Glutamatergic neuron (in vitro differentiated cells): ENCODE data around the gene C10orf143. TPM values are rescaled to one million over a fixed set of nuclear protein-coding genes. Genes with fewer than 3 reads are reported as not detected.

Source experiments
- DNase-seq: peaks from one replicate; pipeline ENCODE4 v3.0.0; 2022
- H3K27ac Mint-ChIP-seq: one replicate; pipeline ENCODE4 v1.8.0; 2020; ENCODE audit warnings: mild to moderate bottlenecking, mixed read lengths, inconsistent platforms; ENCODE audit not compliant: unreplicated experiment
- H3K27me3 Mint-ChIP-seq: one replicate; pipeline ENCODE4 v1.8.0; 2020; ENCODE audit warnings: mild to moderate bottlenecking, moderate library complexity, mixed read lengths, inconsistent platforms; ENCODE audit not compliant: unreplicated experiment
- H3K36me3 Mint-ChIP-seq: one replicate; pipeline ENCODE4 v1.8.0; 2020; ENCODE audit warnings: mild to moderate bottlenecking, mixed read lengths, inconsistent platforms; ENCODE audit not compliant: unreplicated experiment
- H3K4me1 Mint-ChIP-seq: one replicate; pipeline ENCODE4 v1.8.0; 2020; ENCODE audit warnings: mild to moderate bottlenecking, low read depth, mixed read lengths, inconsistent platforms; ENCODE audit not compliant: unreplicated experiment
- H3K4me3 Mint-ChIP-seq: one replicate; pipeline ENCODE4 v1.8.0; 2020; ENCODE audit warnings: mild to moderate bottlenecking, mixed read lengths, inconsistent platforms; ENCODE audit not compliant: unreplicated experiment
- H3K9me3 Mint-ChIP-seq: one replicate; pipeline ENCODE4 v1.8.0; 2020; ENCODE audit warnings: mild to moderate bottlenecking, moderate library complexity, mixed read lengths, inconsistent platforms; ENCODE audit not compliant: unreplicated experiment
- total RNA-seq: library from RNA; stranded (reverse); fragmentation: NEBNext Ultra II Directional; extraction: Animal tissue kit (Norgen Biotek cat#: 25700); gene quantifications from one replicate; pipeline ENCODE4 v1.2.1, GENCODE V29; 2021; ENCODE audit not compliant: unreplicated experiment
- TF ChIP-seq, protein P1 (sequence below): fragments of 200-600 bp; sonication (generic); IDR thresholded peaks from one replicate; pipeline ENCODE4 v1.5.0; 2021; ENCODE audit not compliant: partially characterized antibody, unreplicated experiment

The C10orf143 gene
- total RNA-seq, 1 donor from 2014 or later = 0.96 TPM

DNA sequence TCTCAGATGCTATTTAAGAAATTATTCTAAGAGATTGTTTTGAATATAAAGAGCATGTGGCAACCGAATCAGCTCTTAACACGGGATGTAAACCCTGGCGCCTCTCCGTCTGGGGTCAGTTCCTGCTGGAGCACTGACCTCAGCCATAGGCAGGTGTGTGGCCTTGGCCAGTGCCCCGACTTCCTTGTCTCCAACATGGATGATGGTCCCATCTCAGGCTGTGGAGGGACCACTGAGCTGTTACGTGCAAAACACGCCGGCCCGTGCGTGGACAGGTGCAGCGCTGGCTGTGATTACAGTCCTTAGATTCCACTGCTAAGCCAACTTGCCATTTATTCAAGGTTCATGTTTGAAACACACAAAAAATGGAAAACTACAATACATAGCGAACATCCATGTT is 59.9 kb downstream of the C10orf143 start:
- TF ChIP-seq, protein P1, sequence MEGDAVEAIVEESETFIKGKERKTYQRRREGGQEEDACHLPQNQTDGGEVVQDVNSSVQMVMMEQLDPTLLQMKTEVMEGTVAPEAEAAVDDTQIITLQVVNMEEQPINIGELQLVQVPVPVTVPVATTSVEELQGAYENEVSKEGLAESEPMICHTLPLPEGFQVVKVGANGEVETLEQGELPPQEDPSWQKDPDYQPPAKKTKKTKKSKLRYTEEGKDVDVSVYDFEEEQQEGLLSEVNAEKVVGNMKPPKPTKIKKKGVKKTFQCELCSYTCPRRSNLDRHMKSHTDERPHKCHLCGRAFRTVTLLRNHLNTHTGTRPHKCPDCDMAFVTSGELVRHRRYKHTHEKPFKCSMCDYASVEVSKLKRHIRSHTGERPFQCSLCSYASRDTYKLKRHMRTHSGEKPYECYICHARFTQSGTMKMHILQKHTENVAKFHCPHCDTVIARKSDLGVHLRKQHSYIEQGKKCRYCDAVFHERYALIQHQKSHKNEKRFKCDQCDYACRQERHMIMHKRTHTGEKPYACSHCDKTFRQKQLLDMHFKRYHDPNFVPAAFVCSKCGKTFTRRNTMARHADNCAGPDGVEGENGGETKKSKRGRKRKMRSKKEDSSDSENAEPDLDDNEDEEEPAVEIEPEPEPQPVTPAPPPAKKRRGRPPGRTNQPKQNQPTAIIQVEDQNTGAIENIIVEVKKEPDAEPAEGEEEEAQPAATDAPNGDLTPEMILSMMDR = no peak
- H3K4me1 Mint-ChIP-seq = peaks cover 2% of the 10 kb centered on the region
- H3K9me3 Mint-ChIP-seq = no peaks in the 10 kb centered on the region
- DNase-seq = no peak
- no peak overlapping the region for H3K27ac Mint-ChIP-seq
- peaks cover 2% of the 10 kb centered on the region for H3K27me3 Mint-ChIP-seq
- no peak overlapping the region for H3K4me3 Mint-ChIP-seq
- peaks cover 12% of the 10 kb centered on the region for H3K36me3 Mint-ChIP-seq

DNA sequence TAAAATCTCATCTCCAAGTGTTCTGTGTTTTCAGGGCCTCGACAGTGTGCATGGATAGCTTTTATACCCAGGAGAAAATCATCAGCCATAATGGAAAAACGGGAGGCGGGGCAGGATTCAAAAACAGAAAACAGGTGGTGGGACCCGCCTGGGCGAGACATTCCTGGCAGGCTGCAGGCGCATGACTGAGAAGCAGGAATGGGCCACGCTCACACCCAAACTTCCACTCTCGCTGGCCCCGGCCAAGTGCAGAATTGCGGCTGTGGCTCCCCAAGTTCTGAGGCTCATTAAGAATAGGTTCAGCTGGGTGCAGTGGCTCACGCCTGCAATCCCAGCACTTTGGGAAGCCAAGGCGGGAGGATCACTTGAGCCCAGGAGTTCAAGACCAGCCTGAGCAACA is 60.6 kb downstream of the C10orf143 start:
- peaks cover 2% of the 10 kb centered on the region for H3K4me1 Mint-ChIP-seq
- peaks cover 2% of the 10 kb centered on the region for H3K27me3 Mint-ChIP-seq
- H3K9me3 Mint-ChIP-seq = no peaks in the 10 kb centered on the region
- TF ChIP-seq, protein P1 = no peak
- peaks cover 11% of the 10 kb centered on the region for H3K36me3 Mint-ChIP-seq
- DNase-seq = no peak
- no peak overlapping the region for H3K4me3 Mint-ChIP-seq
- no peak overlapping the region for H3K27ac Mint-ChIP-seq

DNA sequence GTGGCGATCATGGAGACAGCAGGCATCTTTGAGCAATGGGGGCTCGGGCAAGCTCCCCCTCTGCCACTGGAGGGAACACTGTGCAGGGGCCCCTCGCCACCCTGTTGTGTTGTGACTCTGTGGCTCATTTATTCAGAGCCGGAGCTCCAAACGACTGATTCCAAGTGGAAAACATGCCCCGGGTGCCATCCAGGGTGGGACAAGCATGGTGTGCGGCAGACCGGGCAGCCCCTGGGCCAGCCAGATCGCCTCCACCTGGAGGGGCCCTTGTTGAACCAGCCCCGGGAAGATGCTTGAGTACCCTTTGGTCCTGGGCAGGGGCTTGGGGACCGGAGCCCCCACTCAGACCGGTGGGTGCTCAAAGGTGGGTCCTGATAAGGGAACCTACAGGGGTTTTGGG is 61.4 kb downstream of the C10orf143 start:
- peaks cover 2% of the 10 kb centered on the region for H3K4me1 Mint-ChIP-seq
- DNase-seq = no peak
- H3K9me3 Mint-ChIP-seq = no peaks in the 10 kb centered on the region
- H3K4me3 Mint-ChIP-seq = no peak overlapping the region
- H3K36me3 Mint-ChIP-seq = peaks cover 4% of the 10 kb centered on the region
- TF ChIP-seq, protein P1 = no peak
- peaks cover 2% of the 10 kb centered on the region for H3K27me3 Mint-ChIP-seq
- H3K27ac Mint-ChIP-seq = no peak overlapping the region

DNA sequence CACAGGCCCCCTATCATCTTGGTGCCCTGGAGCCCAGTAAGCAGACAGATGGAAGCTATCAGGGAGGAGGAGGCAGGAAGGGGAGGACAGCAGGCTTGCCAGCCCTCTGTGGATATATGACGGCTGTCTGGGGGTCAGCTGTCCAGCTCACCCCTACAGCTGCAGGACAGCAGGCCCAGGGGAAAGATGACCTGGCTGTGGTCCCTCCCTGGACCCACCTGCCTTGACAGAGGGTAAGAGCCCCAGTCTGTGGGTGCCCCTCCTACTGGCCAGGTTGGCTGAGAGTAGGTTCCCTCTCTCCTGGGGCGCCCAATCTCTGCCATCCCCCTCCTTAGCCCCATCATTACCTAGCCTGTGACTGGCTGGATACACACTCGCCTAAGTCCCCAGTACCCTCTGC is 62.5 kb downstream of the C10orf143 start:
- TF ChIP-seq, protein P1 = no peak
- Mint-ChIP-seq H3K27me3 (peaks cover 7% of the 10 kb centered on the region), H3K4me1 (peaks cover 2% of the 10 kb centered on the region), H3K9me3 (no peaks in the 10 kb centered on the region), H3K27ac (no peak overlapping the region), H3K36me3 (no peaks in the 10 kb centered on the region), H3K4me3 (no peak overlapping the region)
- DNase-seq = no peak

DNA sequence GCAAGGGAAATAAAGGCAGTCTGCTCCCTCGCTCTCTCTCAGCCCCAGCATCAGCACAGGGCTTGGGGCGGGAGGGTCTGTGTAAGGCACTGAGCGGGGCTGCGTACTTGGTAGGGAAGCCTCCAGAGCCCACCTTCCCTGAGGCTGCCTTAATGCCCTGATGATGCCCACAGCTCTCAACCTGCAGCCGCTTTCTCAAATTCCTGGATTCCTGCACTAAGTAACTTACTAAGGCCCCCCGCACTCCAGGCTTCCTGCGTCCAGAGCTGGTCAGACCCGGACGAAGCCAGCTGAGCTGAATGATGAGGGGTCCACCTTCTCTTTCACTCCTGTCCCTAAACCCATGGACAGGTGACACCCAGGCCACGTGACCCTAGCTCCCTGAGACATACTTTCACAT is 63.3 kb downstream of the C10orf143 start:
- Mint-ChIP-seq H3K4me3 (no peak overlapping the region), H3K27ac (no peak overlapping the region), H3K4me1 (peaks cover 2% of the 10 kb centered on the region), H3K27me3 (peaks cover 7% of the 10 kb centered on the region), H3K9me3 (no peaks in the 10 kb centered on the region), H3K36me3 (no peaks in the 10 kb centered on the region)
- TF ChIP-seq, protein P1 = no peak
- DNase-seq = no peak
